Stimulated activated CD4-positive, alpha-beta T cell treated with anti-CD3 and anti-CD28 coated beads, Interleukin-1b, Interleukin-23, amount 100 ng/mL, for 1 hour (primary cell): ENCODE results near the gene GPATCH4.
"Not testable (repeated sequence)": the region's sequence is repeated elsewhere in the genome, so short reads cannot be mapped to it uniquely, and the experiment has no call there.

Experiments used
- DNase-seq, 2 donors: peaks; one replicate each; pipeline ENCODE4 v3.0.0-alpha.2; 2020; ENCODE audit warnings: low read depth in 2 of 2

GPATCH4 gene

GRCh38 chr1:156578055-156578454, 23.2 kb downstream of the GPATCH4 start:
- DNase-seq: no peak

GRCh38 chr1:156577550-156577949, 23.7 kb downstream of the GPATCH4 start:
- no peak for DNase-seq

- no peak for DNase-seq
Observed at GRCh38 chr1:156574039-156574633, 27.1 kb downstream of the GPATCH4 start.

GRCh38 chr1:156572663-156573018, 28.6 kb downstream of the GPATCH4 start:
- no peak for DNase-seq

- DNase-seq: peak; percentile 29 to 39
Observed at GRCh38 chr1:156571919-156572662, 29.2 kb downstream of the GPATCH4 start, which contains the start of gene IQGAP3. IQGAP3 (minus strand) TSS chr1:156572565; CDS start chr1:156572529, 36 bp downstream.

GRCh38 chr1:156571261-156571852, 29.9 kb downstream of the GPATCH4 start:
- no peak for DNase-seq

GRCh38 chr1:156566436-156566835, 34.8 kb downstream of the GPATCH4 start:
- DNase-seq: no peak

- DNase-seq: no peak
Observed at GRCh38 chr1:156565519-156565918, 35.8 kb downstream of the GPATCH4 start.

- DNase-seq: no peak
Observed at GRCh38 chr1:156560585-156561163, 40.6 kb downstream of the GPATCH4 start.

GRCh38 chr1:156559797-156560385, 41.4 kb downstream of the GPATCH4 start:
- DNase-seq: no peak

- DNase-seq: no peak
Observed at GRCh38 chr1:156559086-156559796, 42.0 kb downstream of the GPATCH4 start.

- DNase-seq: no peak
Observed at GRCh38 chr1:156556354-156556753, 44.9 kb downstream of the GPATCH4 start.

GRCh38 chr1:156555715-156556114, 45.6 kb downstream of the GPATCH4 start:
- no peak for DNase-seq

GRCh38 chr1:156554971-156555370, 46.3 kb downstream of the GPATCH4 start:
- no peak for DNase-seq

GRCh38 chr1:156553860-156554485, 47.3 kb downstream of the GPATCH4 start:
- no peak for DNase-seq

GRCh38 chr1:156552937-156553336, 48.3 kb downstream of the GPATCH4 start:
- DNase-seq: not testable (repeated sequence)

- no peak for DNase-seq
Observed at GRCh38 chr1:156552518-156552917, 48.8 kb downstream of the GPATCH4 start.

- no peak for DNase-seq
Observed at GRCh38 chr1:156551869-156552268, 49.4 kb downstream of the GPATCH4 start.

- no peak for DNase-seq
Observed at GRCh38 chr1:156551066-156551643, 50.1 kb downstream of the GPATCH4 start.

- no peak for DNase-seq
Observed at GRCh38 chr1:156550346-156550745, 50.9 kb downstream of the GPATCH4 start.

- no peak for DNase-seq
Observed at GRCh38 chr1:156549831-156550230, 51.4 kb downstream of the GPATCH4 start.
